ENCODE data around the gene MFN2.

DNA sequence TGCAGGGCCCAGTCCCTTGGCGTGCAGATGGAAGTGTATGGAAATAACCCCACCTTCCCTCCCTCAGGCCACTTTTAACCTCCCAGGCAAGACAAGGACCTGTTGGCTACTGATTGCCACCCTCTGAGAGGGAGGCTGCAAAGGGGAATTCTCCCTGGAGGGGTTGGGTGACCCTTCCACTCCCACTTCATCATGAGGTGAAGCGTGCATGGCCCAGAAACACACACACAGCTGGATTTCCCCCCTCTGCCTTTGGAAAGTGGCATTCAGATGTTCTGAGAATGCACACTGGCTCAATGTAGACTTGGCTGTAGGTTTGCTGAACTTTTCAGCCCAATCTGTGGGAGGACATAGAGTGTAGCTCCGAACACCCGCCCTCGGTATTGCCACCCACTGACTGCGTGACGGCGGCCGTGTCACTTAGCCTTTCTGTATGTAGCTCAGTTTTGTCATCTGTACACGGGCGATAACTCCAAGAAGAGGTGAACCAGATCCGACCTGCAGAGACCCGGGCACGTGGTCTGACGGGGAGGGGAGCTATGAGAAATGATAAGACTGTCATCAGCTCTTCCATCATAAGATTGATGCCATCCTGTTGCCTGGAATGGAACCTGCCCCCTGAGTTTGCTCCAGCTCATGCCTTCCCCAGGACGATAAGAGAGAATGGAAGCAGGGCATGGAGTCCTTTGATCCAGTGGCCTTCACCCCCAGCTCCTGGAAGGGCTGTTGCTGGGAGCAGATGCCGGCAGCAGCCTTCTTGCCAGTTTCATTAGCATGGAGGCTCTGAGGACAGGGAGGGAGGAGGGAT lies 58.3 kb downstream of the MFN2 start:
- TF ChIP-seq, protein P1, sequence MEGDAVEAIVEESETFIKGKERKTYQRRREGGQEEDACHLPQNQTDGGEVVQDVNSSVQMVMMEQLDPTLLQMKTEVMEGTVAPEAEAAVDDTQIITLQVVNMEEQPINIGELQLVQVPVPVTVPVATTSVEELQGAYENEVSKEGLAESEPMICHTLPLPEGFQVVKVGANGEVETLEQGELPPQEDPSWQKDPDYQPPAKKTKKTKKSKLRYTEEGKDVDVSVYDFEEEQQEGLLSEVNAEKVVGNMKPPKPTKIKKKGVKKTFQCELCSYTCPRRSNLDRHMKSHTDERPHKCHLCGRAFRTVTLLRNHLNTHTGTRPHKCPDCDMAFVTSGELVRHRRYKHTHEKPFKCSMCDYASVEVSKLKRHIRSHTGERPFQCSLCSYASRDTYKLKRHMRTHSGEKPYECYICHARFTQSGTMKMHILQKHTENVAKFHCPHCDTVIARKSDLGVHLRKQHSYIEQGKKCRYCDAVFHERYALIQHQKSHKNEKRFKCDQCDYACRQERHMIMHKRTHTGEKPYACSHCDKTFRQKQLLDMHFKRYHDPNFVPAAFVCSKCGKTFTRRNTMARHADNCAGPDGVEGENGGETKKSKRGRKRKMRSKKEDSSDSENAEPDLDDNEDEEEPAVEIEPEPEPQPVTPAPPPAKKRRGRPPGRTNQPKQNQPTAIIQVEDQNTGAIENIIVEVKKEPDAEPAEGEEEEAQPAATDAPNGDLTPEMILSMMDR (tag by site-specific recombination; IDR thresholded peaks at IDR 0.05), result no peak
- no peak for TF ChIP-seq ZNF335 (tag by site-specific recombination; conservative IDR thresholded peaks at IDR 0.05)
- TF ChIP-seq ZBTB17 (tag by site-specific recombination; IDR thresholded peaks at IDR 0.05), result no peak
- TF ChIP-seq GFI1B (tag by site-specific recombination; IDR thresholded peaks at IDR 0.05), result no peak
- TF ChIP-seq, protein P2, sequence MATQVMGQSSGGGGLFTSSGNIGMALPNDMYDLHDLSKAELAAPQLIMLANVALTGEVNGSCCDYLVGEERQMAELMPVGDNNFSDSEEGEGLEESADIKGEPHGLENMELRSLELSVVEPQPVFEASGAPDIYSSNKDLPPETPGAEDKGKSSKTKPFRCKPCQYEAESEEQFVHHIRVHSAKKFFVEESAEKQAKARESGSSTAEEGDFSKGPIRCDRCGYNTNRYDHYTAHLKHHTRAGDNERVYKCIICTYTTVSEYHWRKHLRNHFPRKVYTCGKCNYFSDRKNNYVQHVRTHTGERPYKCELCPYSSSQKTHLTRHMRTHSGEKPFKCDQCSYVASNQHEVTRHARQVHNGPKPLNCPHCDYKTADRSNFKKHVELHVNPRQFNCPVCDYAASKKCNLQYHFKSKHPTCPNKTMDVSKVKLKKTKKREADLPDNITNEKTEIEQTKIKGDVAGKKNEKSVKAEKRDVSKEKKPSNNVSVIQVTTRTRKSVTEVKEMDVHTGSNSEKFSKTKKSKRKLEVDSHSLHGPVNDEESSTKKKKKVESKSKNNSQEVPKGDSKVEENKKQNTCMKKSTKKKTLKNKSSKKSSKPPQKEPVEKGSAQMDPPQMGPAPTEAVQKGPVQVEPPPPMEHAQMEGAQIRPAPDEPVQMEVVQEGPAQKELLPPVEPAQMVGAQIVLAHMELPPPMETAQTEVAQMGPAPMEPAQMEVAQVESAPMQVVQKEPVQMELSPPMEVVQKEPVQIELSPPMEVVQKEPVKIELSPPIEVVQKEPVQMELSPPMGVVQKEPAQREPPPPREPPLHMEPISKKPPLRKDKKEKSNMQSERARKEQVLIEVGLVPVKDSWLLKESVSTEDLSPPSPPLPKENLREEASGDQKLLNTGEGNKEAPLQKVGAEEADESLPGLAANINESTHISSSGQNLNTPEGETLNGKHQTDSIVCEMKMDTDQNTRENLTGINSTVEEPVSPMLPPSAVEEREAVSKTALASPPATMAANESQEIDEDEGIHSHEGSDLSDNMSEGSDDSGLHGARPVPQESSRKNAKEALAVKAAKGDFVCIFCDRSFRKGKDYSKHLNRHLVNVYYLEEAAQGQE (tag by site-specific recombination; IDR thresholded peaks at IDR 0.05), result no peak
- no peak for TF ChIP-seq ZNF571 (tag by site-specific recombination; IDR thresholded peaks at IDR 0.05)
- TF ChIP-seq ZNF391 (tag by site-specific recombination; IDR thresholded peaks at IDR 0.05; ENCODE audit: borderline replicate concordance, low read depth), result no peak
- no peak for TF ChIP-seq ZNF768 (tag by site-specific recombination; IDR thresholded peaks at IDR 0.05)
- TF ChIP-seq ZNF654 (tag by site-specific recombination; IDR thresholded peaks at IDR 0.05; ENCODE audit: low read depth), result no peak
- TF ChIP-seq ZNF621 (tag by site-specific recombination; IDR thresholded peaks at IDR 0.05), result no peak
- TF ChIP-seq ZNF837 (tag by site-specific recombination; IDR thresholded peaks at IDR 0.05), result no peak
